MCF 10A (cell line): ENCODE results near the gene ZNF331. TPM values are rescaled to one million over a fixed set of nuclear protein-coding genes. Genes with fewer than 3 reads are reported as not detected.
"Not testable (repeated sequence)": the region's sequence is repeated elsewhere in the genome, so short reads cannot be mapped to it uniquely, and the experiment has no call there.

ENCODE experiments used
- Bru-seq: library from RNA; stranded (reverse); fragments of 400-500 nt; gene quantifications from one replicate; lab custom pipeline; 2021; lab: Mats Ljungman, UMichigan
- BruChase-seq, 2 experiments: library from RNA; stranded (reverse); fragments of 400-500 nt; gene quantifications; one replicate each; lab custom pipeline; 2021; lab: Mats Ljungman, UMichigan
- BruUV-seq: library from RNA; stranded (reverse); fragments of 400-500 nt; replicated peaks from 2 replicates; lab custom pipeline; 2021; lab: Mats Ljungman, UMichigan
- CTCF ChIA-PET: fragments of 300-600 bp; sonication (Branson Sonifier 250); formaldehyde crosslinking; extraction: SDS; loops from one replicate; lab custom pipeline; 2021; ENCODE audit warnings: antibody characterized with exemption, inconsistent platforms; lab: Yijun Ruan, JAX
- POLR2A ChIA-PET: fragments of 300-600, 350-650 bp; sonication (Branson Sonifier 250); formaldehyde crosslinking; extraction: SDS; loops from one replicate; lab custom pipeline; 2020; ENCODE audit warnings: antibody characterized with exemption, inconsistent platforms; lab: Yijun Ruan, JAX
- DNase-seq: peaks from one replicate; pipeline ENCODE4 v3.0.0-alpha.2; 2018; ENCODE audit not compliant: unreplicated experiment
- H3K27ac Mint-ChIP-seq: one replicate; pipeline ENCODE4 v1.8.0; 2022; ENCODE audit warnings: mild to moderate bottlenecking, low read depth, mixed read lengths; ENCODE audit not compliant: unreplicated experiment
- H3K27me3 Mint-ChIP-seq: one replicate; pipeline ENCODE4 v1.8.0; 2022; ENCODE audit warnings: mixed read lengths; ENCODE audit not compliant: insufficient read depth, unreplicated experiment
- H3K36me3 Mint-ChIP-seq: one replicate; pipeline ENCODE4 v1.8.0; 2022; ENCODE audit warnings: mild to moderate bottlenecking, moderate library complexity, mixed read lengths; ENCODE audit not compliant: insufficient read depth, unreplicated experiment
- H3K4me1 Mint-ChIP-seq: one replicate; pipeline ENCODE4 v1.8.0; 2022; ENCODE audit warnings: mixed read lengths; ENCODE audit not compliant: insufficient read depth, unreplicated experiment
- H3K4me3 Mint-ChIP-seq: one replicate; pipeline ENCODE4 v1.8.0; 2022; ENCODE audit warnings: mild to moderate bottlenecking, moderate library complexity, mixed read lengths; ENCODE audit not compliant: unreplicated experiment
- H3K9me3 Mint-ChIP-seq: one replicate; pipeline ENCODE4 v1.8.0; 2022; ENCODE audit warnings: mixed read lengths; ENCODE audit not compliant: unreplicated experiment
- CTCF ChIP-seq: fragments of 200-600 bp; IDR thresholded peaks from one replicate; pipeline ENCODE4 v1.8.0; 2022; ENCODE audit warnings: antibody characterized with exemption, mild to moderate bottlenecking; ENCODE audit not compliant: unreplicated experiment
- intact Hi-C: fragments of 100-400 bp; cut with micrococcal nuclease; formaldehyde crosslinking; loops from 2 replicates; pipeline ENCODE4 v1.14.1; 2022
- long read RNA-seq: library from polyadenylated mRNA; stranded (forward); transcript quantifications from one replicate; pipeline ENCODE4 v2.0.0, GENCODE V29; 2022
- total RNA-seq: library from RNA; stranded (reverse); gene quantifications from 2 replicates; pipeline ENCODE4 v1.2.3, GENCODE V29; 2022

Gene ZNF331
- total RNA-seq (5.8 and 7.7 TPM in 2 replicates), Bru-seq, nascent RNA (percentile 45 among the genes with signal in this experiment), BruChase-seq, experiment 1, labeled RNA remaining after a 6-hour chase (percentile 48 among the genes with signal in this experiment), BruChase-seq, experiment 2, labeled RNA remaining after a 2-hour chase (percentile 49 among the genes with signal in this experiment)
- long read RNA-seq, full-length matches to known transcripts = 22 of 27 reads
- long read RNA-seq, partial matches to known transcripts = 0 of 27 reads
- long read RNA-seq, other reads (novel, unspliced or antisense) = 5 of 27 reads

GRCh38 chr19:53537521-53538377 is at the start of gene ZNF331:
TSS of gene ZNF331 (plus strand) at chr19:53538145. CDS start at chr19:53569377, 31,232 bp downstream.
- TF ChIP-seq CTCF = no peak
- POLR2A ChIA-PET = interaction anchor here (0.8 to 1.8 kb wide), 3 partner anchors 17 to 599 kb away, joined by 3 to 7 read pairs (median 4); no protein-coding TSS in a partner anchor
- Mint-ChIP-seq H3K9me3 (peaks cover 7% of the 10 kb centered on the region), H3K4me1 (no peaks in the 10 kb centered on the region), H3K36me3 (peaks cover 21% of the 10 kb centered on the region), H3K27ac (peak within 1 kb of the TSS; percentile 78), H3K4me3 (peak within 1 kb of the TSS; percentile 89), H3K27me3 (no peaks in the 10 kb centered on the region)
- intact Hi-C loops = no loop called here
- peak; percentile 52 for DNase-seq
- no TSS peak for BruUV-seq
- CTCF ChIA-PET = no interaction called here

GRCh38 chr19:53492153-53492552 is 45.8 kb upstream of the ZNF331 start:
- no peak overlapping the region for H3K27ac Mint-ChIP-seq
- TF ChIP-seq CTCF = no peak
- no peaks in the 10 kb centered on the region for H3K27me3 Mint-ChIP-seq
- H3K36me3 Mint-ChIP-seq = peaks cover 11% of the 10 kb centered on the region
- intact Hi-C loops = no loop called here
- no TSS peak for BruUV-seq
- no peaks in the 10 kb centered on the region for H3K4me1 Mint-ChIP-seq
- peaks cover 42% of the 10 kb centered on the region for H3K9me3 Mint-ChIP-seq
- CTCF ChIA-PET = no interaction called here
- POLR2A ChIA-PET = no interaction called here
- no peak overlapping the region for H3K4me3 Mint-ChIP-seq
- no peak for DNase-seq

GRCh38 chr19:53497311-53498023 is 40.5 kb upstream of the ZNF331 start:
- H3K4me1 Mint-ChIP-seq, CTCF ChIA-PET, H3K27ac Mint-ChIP-seq, BruUV-seq, H3K4me3 Mint-ChIP-seq, H3K27me3 Mint-ChIP-seq, POLR2A ChIA-PET, DNase-seq, intact Hi-C loops, H3K36me3 Mint-ChIP-seq: not testable (repeated sequence)
- H3K9me3 Mint-ChIP-seq = peaks cover 40% of the 10 kb centered on the region

GRCh38 chr19:53498024-53498395 is 39.9 kb upstream of the ZNF331 start:
- intact Hi-C loops, H3K4me3 Mint-ChIP-seq, CTCF ChIA-PET, H3K27ac Mint-ChIP-seq, H3K27me3 Mint-ChIP-seq, DNase-seq, POLR2A ChIA-PET, BruUV-seq, H3K36me3 Mint-ChIP-seq, H3K4me1 Mint-ChIP-seq: not testable (repeated sequence)
- peaks cover 39% of the 10 kb centered on the region for H3K9me3 Mint-ChIP-seq

- POLR2A ChIA-PET, BruUV-seq: not testable (repeated sequence)
Observed at GRCh38 chr19:53503151-53503550, 34.8 kb upstream of the ZNF331 start.

GRCh38 chr19:53503671-53504364 is 34.1 kb upstream of the ZNF331 start:
- CTCF ChIA-PET, H3K27ac Mint-ChIP-seq, H3K27me3 Mint-ChIP-seq, H3K4me3 Mint-ChIP-seq, H3K4me1 Mint-ChIP-seq, H3K36me3 Mint-ChIP-seq, POLR2A ChIA-PET, BruUV-seq, DNase-seq, intact Hi-C loops: not testable (repeated sequence)
- H3K9me3 Mint-ChIP-seq = peaks cover 18% of the 10 kb centered on the region

More at GRCh38 chr19:53503151-53503550, 34.8 kb upstream of the ZNF331 start:
- CTCF ChIA-PET, intact Hi-C loops, H3K4me1 Mint-ChIP-seq, DNase-seq, H3K4me3 Mint-ChIP-seq, H3K36me3 Mint-ChIP-seq, H3K27ac Mint-ChIP-seq, H3K27me3 Mint-ChIP-seq: not testable (repeated sequence)
- peaks cover 22% of the 10 kb centered on the region for H3K9me3 Mint-ChIP-seq

GRCh38 chr19:53504365-53504703 is 33.6 kb upstream of the ZNF331 start:
- H3K36me3 Mint-ChIP-seq, BruUV-seq, H3K27ac Mint-ChIP-seq, POLR2A ChIA-PET, H3K4me3 Mint-ChIP-seq, DNase-seq, intact Hi-C loops, CTCF ChIA-PET, H3K4me1 Mint-ChIP-seq, H3K27me3 Mint-ChIP-seq: not testable (repeated sequence)
- H3K9me3 Mint-ChIP-seq = peaks cover 23% of the 10 kb centered on the region
